Activated CD8-positive, alpha-beta memory T cell treated with anti-CD3 and anti-CD28 coated beads for 24 hours (primary cell): ENCODE measurements around the gene CADM1.

Experiments
- DNase-seq: peaks from one replicate; pipeline ENCODE4 v3.0.0-alpha.2; 2020

Gene CADM1

GRCh38 chr11:115306689-115307088 is 197.5 kb downstream of the CADM1 start:
- no peak for DNase-seq

- DNase-seq, result no peak
Observed at GRCh38 chr11:115304774-115305472, 199.3 kb downstream of the CADM1 start.

GRCh38 chr11:115303929-115304531 is 200.2 kb downstream of the CADM1 start:
- DNase-seq, result no peak

GRCh38 chr11:115302946-115303703 is 201.1 kb downstream of the CADM1 start:
- DNase-seq, result no peak

- DNase-seq, result no peak
Observed at GRCh38 chr11:115300660-115301428, 203.4 kb downstream of the CADM1 start.

GRCh38 chr11:115298300-115299012 is 205.8 kb downstream of the CADM1 start:
- DNase-seq, result no peak

- DNase-seq, result no peak
Observed at GRCh38 chr11:115297330-115297729, 206.9 kb downstream of the CADM1 start.

- DNase-seq, result no peak
Observed at GRCh38 chr11:115291325-115291724, 212.9 kb downstream of the CADM1 start.

GRCh38 chr11:115290893-115291292 is 213.3 kb downstream of the CADM1 start:
- DNase-seq, result no peak

GRCh38 chr11:115290479-115290878 is 213.7 kb downstream of the CADM1 start:
- no peak for DNase-seq

GRCh38 chr11:115287266-115287665 is 216.9 kb downstream of the CADM1 start:
- DNase-seq, result no peak

- DNase-seq, result no peak
Observed at GRCh38 chr11:115286614-115287013, 217.6 kb downstream of the CADM1 start.

GRCh38 chr11:115284773-115285172 is 219.4 kb downstream of the CADM1 start:
- no peak for DNase-seq

- DNase-seq, result no peak
Observed at GRCh38 chr11:115282923-115283322, 221.3 kb downstream of the CADM1 start.

- no peak for DNase-seq
Observed at GRCh38 chr11:115280775-115281174, 223.4 kb downstream of the CADM1 start.

- no peak for DNase-seq
Observed at GRCh38 chr11:115279813-115280761, 224.1 kb downstream of the CADM1 start.

- DNase-seq, result no peak
Observed at GRCh38 chr11:115276799-115277198, 227.4 kb downstream of the CADM1 start.

GRCh38 chr11:115276191-115276590 is 228.0 kb downstream of the CADM1 start:
- DNase-seq, result no peak

GRCh38 chr11:115275045-115275444 is 229.2 kb downstream of the CADM1 start:
- DNase-seq, result no peak

GRCh38 chr11:115272925-115273324 is 231.3 kb downstream of the CADM1 start:
- DNase-seq, result no peak

- no peak for DNase-seq
Observed at GRCh38 chr11:115271643-115272042, 232.6 kb downstream of the CADM1 start.
